Measurements from ENCODE around the gene HGFAC.

The HGFAC gene

GRCh38 chr4:3461515-3462291, 19.9 kb downstream of the HGFAC start:
- no peak for DNase-seq (ENCODE audit: low read depth in 2 of 2)

GRCh38 chr4:3462321-3462789, 20.6 kb downstream of the HGFAC start:
- no peak for DNase-seq (ENCODE audit: low read depth in 2 of 2)

GRCh38 chr4:3462790-3463415, 21.1 kb downstream of the HGFAC start, which contains the start of gene DOK7:
Gene DOK7 (plus strand): TSS chr4:3463306. CDS start chr4:3463376, 70 bp downstream.
- DNase-seq (ENCODE audit: low read depth in 2 of 2) = no peak

GRCh38 chr4:3463556-3464348, 22.0 kb downstream of the HGFAC start:
- no peak for DNase-seq (ENCODE audit: low read depth in 2 of 2)

- DNase-seq (ENCODE audit: low read depth in 2 of 2) = no peak
Measured at GRCh38 chr4:3464349-3464905, 22.7 kb downstream of the HGFAC start.

GRCh38 chr4:3464911-3465697, 23.3 kb downstream of the HGFAC start:
- no peak for DNase-seq (ENCODE audit: low read depth in 2 of 2)

GRCh38 chr4:3465698-3466671, 24.2 kb downstream of the HGFAC start:
- no peak for DNase-seq (ENCODE audit: low read depth in 2 of 2)

GRCh38 chr4:3466691-3467600, 25.2 kb downstream of the HGFAC start:
- no peak for DNase-seq (ENCODE audit: low read depth in 2 of 2)

GRCh38 chr4:3467601-3468031, 25.8 kb downstream of the HGFAC start:
- no peak for DNase-seq (ENCODE audit: low read depth in 2 of 2)

- DNase-seq (ENCODE audit: low read depth in 2 of 2) = no peak
Measured at GRCh38 chr4:3468154-3468553, 26.4 kb downstream of the HGFAC start.

GRCh38 chr4:3468804-3469203, 27.0 kb downstream of the HGFAC start:
- no peak for DNase-seq (ENCODE audit: low read depth in 2 of 2)

GRCh38 chr4:3469386-3470243, 27.8 kb downstream of the HGFAC start:
- DNase-seq (ENCODE audit: low read depth in 2 of 2) = no peak

- no peak for DNase-seq (ENCODE audit: low read depth in 2 of 2)
Measured at GRCh38 chr4:3470244-3471097, 28.7 kb downstream of the HGFAC start.

GRCh38 chr4:3471098-3471760, 29.5 kb downstream of the HGFAC start:
- DNase-seq (ENCODE audit: low read depth in 2 of 2) = no peak

GRCh38 chr4:3471886-3472285, 30.1 kb downstream of the HGFAC start:
- no peak for DNase-seq (ENCODE audit: low read depth in 2 of 2)

- no peak for DNase-seq (ENCODE audit: low read depth in 2 of 2)
Measured at GRCh38 chr4:3472411-3473141, 30.8 kb downstream of the HGFAC start.
